ENCODE results near the gene ILF3.

GRCh38 chr19:10631874-10632273, 22.3 kb upstream of the ILF3 start:
- no peak for TF ChIP-seq CTCF (IDR thresholded peaks at IDR 0.05; ENCODE audit: extremely low read depth in 1 of 2, insufficient read depth in 1 of 2, low read depth in 1 of 2, low read length in 2 of 2)
- TF ChIP-seq EZH2 (IDR thresholded peaks at IDR 0.05; ENCODE audit: borderline replicate concordance, low read depth, low read length, severe bottlenecking), result no peak
